Lung (tissue), 12 donors: ENCODE measurements around the gene SLCO2B1. TPM values are rescaled to one million over a fixed set of nuclear protein-coding genes. Genes with fewer than 3 reads are reported as not detected.

Experiments
- ATAC-seq: fragments of 200-7000 bp; cut with Tn5 transposase; one replicate; pipeline ENCODE4 v1.9.1; 2020; ENCODE audit warnings: moderate number of reproducible peaks; ENCODE audit not compliant: insufficient read depth, low FRiP score
- DNase-seq, 3 donors: peaks; one replicate each; pipeline ENCODE4 v3.0.0-alpha.2; 2013 to 2017
- H3K27ac ChIP-seq, 2 donors: one replicate each; pipeline ENCODE4 v1.5.1; 2013; ENCODE audit warnings: mild to moderate bottlenecking in 2 of 2, moderate library complexity in 2 of 2, control low read depth in 1 of 2, inconsistent platforms in 1 of 2, low read depth in 1 of 2, low read length in 1 of 2
- H3K27me3 ChIP-seq, 3 donors: one replicate each; pipeline ENCODE4 v1.5.1; 2013; ENCODE audit warnings: low read length in 2 of 3; ENCODE audit not compliant: control insufficient read depth in 3 of 3, insufficient read depth in 3 of 3
- H3K36me3 ChIP-seq, 4 donors: one replicate each; pipeline ENCODE4 v1.5.1; 2013; ENCODE audit warnings: low read length in 4 of 4, mild to moderate bottlenecking in 1 of 4, moderate library complexity in 1 of 4; ENCODE audit not compliant: control insufficient read depth in 4 of 4, insufficient read depth in 4 of 4
- H3K4me1 ChIP-seq, 5 donors: one replicate each; pipeline ENCODE4 v1.5.1; 2013; ENCODE audit warnings: low read length in 5 of 5, mild to moderate bottlenecking in 2 of 5, moderate library complexity in 1 of 5; ENCODE audit not compliant: control insufficient read depth in 5 of 5, insufficient read depth in 5 of 5
- H3K4me3 ChIP-seq: one replicate; pipeline ENCODE4 v1.5.1; 2013; ENCODE audit warnings: mild to moderate bottlenecking, control low read depth, moderate library complexity
- H3K9ac ChIP-seq, 2 donors: one replicate each; pipeline ENCODE4 v1.5.1; 2013; ENCODE audit warnings: low read length in 2 of 2, control low read depth in 1 of 2; ENCODE audit not compliant: insufficient read depth in 1 of 2
- H3K9me3 ChIP-seq, 4 donors: one replicate each; pipeline ENCODE4 v1.5.1; 2013; ENCODE audit warnings: low read length in 3 of 4, mild to moderate bottlenecking in 1 of 4, moderate library complexity in 1 of 4; ENCODE audit not compliant: control insufficient read depth in 4 of 4, insufficient read depth in 3 of 4
- WGBS, 2 donors: extraction: QIAGEN DNeasy Blood & Tissue Kit; methylation state at CpG; one replicate each; pipeline ENCODE4 v1.1.7; 2013; 5-methylcytosine and 5-hydroxymethylcytosine counted together
- polyA plus RNA-seq, 2 donors: library from polyadenylated mRNA; stranded (reverse); fragments of 200-250 nt; gene quantifications; one replicate each; pipeline ENCODE4 v1.2.1, GENCODE V29; 2013
- total RNA-seq, 2 donors: library from RNA; depleted of rRNA in 1 of 2; stranded (reverse); fragments of >200 nt in 1 of 2; gene quantifications; one replicate each; pipeline ENCODE4 v1.2.1, GENCODE V29; 2014 to 2021
- TF ChIP-seq, protein P1 (sequence below): IDR thresholded peaks from 2 replicates; pipeline ENCODE4 v1.5.1; 2012; ENCODE audit warnings: mild to moderate bottlenecking; ENCODE audit errors: control extremely low read depth, extremely low read depth
- donor health status: control.
- donor health status: control.
- donor health status: Bipolar disorder and iron deficiency.
- donor health status: healthy.
- donor health status: DM: yes; HTN: yes; CAD: no.

The SLCO2B1 gene
- total and polyA plus RNA-seq, 4 donors, result 22.2 to 244 (median 55.2) TPM

DNA sequence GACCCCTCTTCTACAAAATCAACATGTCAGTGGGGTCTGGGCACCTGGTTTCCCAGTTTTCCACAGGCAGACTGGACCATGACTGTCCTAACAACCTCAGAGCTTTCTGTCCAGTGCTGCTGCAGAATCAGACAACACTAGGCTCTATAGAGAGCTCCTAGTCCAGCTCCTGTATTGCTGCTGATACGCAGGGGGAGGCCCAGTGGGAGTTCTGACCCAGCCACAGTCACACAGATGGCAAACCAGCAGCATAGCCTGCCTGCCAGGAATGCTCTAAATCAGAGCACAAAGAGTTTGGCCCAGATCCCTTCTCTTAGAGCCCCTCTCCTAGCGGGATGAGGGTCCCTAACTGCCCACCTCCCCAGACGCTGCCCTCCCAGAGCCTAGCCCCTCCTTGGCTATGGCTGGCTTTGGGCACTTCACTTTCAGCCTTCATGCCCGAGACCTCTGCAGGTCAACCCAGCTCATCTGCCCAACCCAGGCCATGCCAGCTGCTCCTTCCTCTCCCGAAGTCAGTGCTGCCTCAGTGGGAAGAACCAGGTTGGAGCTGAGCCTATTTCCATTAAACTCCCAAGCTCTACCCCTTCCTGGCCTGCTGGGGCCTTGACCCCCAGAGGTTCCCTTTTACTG, 15.8 kb upstream of the SLCO2B1 start:
- no peaks in the 10 kb centered on the region for H3K9me3 ChIP-seq
- no peak for DNase-seq
- H3K27me3 ChIP-seq, result peaks cover 0 to 4% (median 4%) of the 10 kb centered on the region in 3 donors
- H3K4me3 ChIP-seq, result no peak overlapping the region
- H3K4me1 ChIP-seq, result no peaks in the 10 kb centered on the region
- no peaks in the 10 kb centered on the region for H3K36me3 ChIP-seq
- WGBS, 2 donors, result 83 to 92% methylated on average over 5 of the region's 5 CpGs
- TF ChIP-seq, protein P1, sequence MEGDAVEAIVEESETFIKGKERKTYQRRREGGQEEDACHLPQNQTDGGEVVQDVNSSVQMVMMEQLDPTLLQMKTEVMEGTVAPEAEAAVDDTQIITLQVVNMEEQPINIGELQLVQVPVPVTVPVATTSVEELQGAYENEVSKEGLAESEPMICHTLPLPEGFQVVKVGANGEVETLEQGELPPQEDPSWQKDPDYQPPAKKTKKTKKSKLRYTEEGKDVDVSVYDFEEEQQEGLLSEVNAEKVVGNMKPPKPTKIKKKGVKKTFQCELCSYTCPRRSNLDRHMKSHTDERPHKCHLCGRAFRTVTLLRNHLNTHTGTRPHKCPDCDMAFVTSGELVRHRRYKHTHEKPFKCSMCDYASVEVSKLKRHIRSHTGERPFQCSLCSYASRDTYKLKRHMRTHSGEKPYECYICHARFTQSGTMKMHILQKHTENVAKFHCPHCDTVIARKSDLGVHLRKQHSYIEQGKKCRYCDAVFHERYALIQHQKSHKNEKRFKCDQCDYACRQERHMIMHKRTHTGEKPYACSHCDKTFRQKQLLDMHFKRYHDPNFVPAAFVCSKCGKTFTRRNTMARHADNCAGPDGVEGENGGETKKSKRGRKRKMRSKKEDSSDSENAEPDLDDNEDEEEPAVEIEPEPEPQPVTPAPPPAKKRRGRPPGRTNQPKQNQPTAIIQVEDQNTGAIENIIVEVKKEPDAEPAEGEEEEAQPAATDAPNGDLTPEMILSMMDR, result no peak
- no peak overlapping the region for H3K27ac ChIP-seq
- H3K9ac ChIP-seq, result no peak overlapping the region
- no peak for ATAC-seq

DNA sequence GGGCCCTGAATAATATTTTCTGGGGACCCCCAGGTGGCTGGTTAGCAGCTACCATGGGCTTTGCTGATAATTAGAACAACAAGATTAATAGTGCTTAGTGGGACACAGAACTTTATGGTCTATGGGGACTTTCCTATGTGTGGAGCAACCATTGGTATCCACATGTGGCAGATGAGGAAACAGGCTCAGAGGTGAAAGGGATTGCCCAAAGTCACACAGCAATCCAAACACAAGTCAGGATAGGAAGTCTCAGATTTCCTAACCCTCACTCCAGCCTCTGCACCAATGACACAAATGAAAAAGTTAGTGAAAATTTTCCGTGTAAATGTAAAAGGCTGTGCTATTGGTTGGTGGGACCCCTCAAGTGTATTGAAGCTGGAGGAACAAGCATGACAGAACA, 15.3 kb upstream of the SLCO2B1 start:
- Histone ChIP-seq H3K9me3 (no peaks in the 10 kb centered on the region), H3K4me1 (no peaks in the 10 kb centered on the region), H3K27me3 (peaks cover 0 to 4% (median 4%) of the 10 kb centered on the region in 3 donors), H3K36me3 (no peaks in the 10 kb centered on the region), H3K9ac (no peak overlapping the region), H3K27ac (no peak overlapping the region), H3K4me3 (no peak overlapping the region)
- TF ChIP-seq, protein P1, result no peak
- no peak for ATAC-seq
- 85 to 89% methylated on average over 1 of the region's 1 CpG for WGBS, 2 donors
- DNase-seq, result no peak

- Histone ChIP-seq H3K4me3 (no peak overlapping the region), H3K9ac (no peak overlapping the region), H3K4me1 (peaks cover 0 to 5% (median 0%) of the 10 kb centered on the region in 5 donors), H3K27me3 (peaks cover 0 to 7% (median 4%) of the 10 kb centered on the region in 3 donors), H3K9me3 (no peaks in the 10 kb centered on the region), H3K27ac (no peak overlapping the region), H3K36me3 (no peaks in the 10 kb centered on the region)
- 34 to 36% methylated on average over 22 of the region's 22 CpGs for WGBS, 2 donors
- ATAC-seq (no peak), DNase-seq (peak in 2 of 3 donors; percentile 36 to 51)
- TF ChIP-seq, protein P1, result peak; percentile 95
These were observed 10.4 kb upstream of the SLCO2B1 start for GRCh38 chr11:75140269-75141138.
